ENCODE measurements around the gene SPR.

DNA sequence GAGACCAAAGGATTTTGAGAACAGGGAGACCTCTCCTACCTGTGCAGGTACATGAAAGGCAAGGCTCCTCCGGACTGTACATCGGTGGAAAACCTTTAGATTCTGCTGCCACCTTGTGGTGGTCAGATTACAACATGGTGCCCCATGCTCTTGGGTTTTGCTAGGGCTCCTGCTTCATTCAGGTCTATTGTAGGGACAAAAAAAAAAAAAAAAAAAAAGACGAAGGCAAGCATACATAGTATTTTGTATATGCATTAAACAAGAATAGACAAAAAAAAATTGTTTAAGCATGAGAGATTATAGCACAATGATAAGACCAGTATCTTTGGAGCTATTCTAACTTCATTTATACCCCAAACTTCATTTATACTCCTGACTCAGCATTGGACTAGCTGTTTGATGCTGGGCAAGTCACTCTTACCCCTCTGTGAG lies 27.4 kb upstream of the SPR start:
- TF ChIP-seq, protein P1, sequence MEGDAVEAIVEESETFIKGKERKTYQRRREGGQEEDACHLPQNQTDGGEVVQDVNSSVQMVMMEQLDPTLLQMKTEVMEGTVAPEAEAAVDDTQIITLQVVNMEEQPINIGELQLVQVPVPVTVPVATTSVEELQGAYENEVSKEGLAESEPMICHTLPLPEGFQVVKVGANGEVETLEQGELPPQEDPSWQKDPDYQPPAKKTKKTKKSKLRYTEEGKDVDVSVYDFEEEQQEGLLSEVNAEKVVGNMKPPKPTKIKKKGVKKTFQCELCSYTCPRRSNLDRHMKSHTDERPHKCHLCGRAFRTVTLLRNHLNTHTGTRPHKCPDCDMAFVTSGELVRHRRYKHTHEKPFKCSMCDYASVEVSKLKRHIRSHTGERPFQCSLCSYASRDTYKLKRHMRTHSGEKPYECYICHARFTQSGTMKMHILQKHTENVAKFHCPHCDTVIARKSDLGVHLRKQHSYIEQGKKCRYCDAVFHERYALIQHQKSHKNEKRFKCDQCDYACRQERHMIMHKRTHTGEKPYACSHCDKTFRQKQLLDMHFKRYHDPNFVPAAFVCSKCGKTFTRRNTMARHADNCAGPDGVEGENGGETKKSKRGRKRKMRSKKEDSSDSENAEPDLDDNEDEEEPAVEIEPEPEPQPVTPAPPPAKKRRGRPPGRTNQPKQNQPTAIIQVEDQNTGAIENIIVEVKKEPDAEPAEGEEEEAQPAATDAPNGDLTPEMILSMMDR (conservative IDR thresholded peaks at IDR 0.05; ENCODE audit: low read length) = peak; percentile 80
- TF ChIP-seq EZH2phosphoT487 (IDR thresholded peaks at IDR 0.05; ENCODE audit: borderline replicate concordance) = no peak

Measured in Loucy (cell line).